Panc1 (cell line): Measurements from ENCODE around the gene ARPC5L.

ENCODE experiments used
- CTCF ChIP-seq: fragments of 450-650 bp; IDR thresholded peaks from 2 replicates; pipeline ENCODE4 v1.5.1; 2017; ENCODE audit warnings: mild to moderate bottlenecking
- POLR2AphosphoS5 ChIP-seq: IDR thresholded peaks from 2 replicates; pipeline ENCODE4 v1.6.1; 2012; ENCODE audit warnings: mild to moderate bottlenecking, low read depth, low read length, moderate library complexity
- REST ChIP-seq, 2 experiments: IDR thresholded peaks; 2 replicates each; pipeline ENCODE4 v1.6.1; 2011 to 2012; ENCODE audit warnings: low read depth in 2 of 2, control low read depth in 1 of 2, low read length in 1 of 2, mild to moderate bottlenecking in 1 of 2, moderate library complexity in 1 of 2; ENCODE audit not compliant: insufficient read depth in 1 of 2
- SIN3A ChIP-seq: IDR thresholded peaks from 2 replicates; pipeline ENCODE4 v1.6.1; 2012; ENCODE audit warnings: low read depth, mild to moderate bottlenecking, low read length, moderate library complexity, borderline replicate concordance; ENCODE audit not compliant: insufficient read depth
- TCF7L2 ChIP-seq: IDR thresholded peaks from 2 replicates; pipeline ENCODE4 v1.6.1; 2011; ENCODE audit warnings: mild to moderate bottlenecking, low read depth, low read length, inconsistent platforms

- TF ChIP-seq CTCF (no peak), POLR2AphosphoS5 (no peak), SIN3A (no peak), REST (IDR thresholded peaks at IDR 0.05; ENCODE audit: insufficient read depth in 1 of 2, low read depth in 2 of 2, low read length in 1 of 2) (no peak), TCF7L2 (no peak)
Observed at GRCh38 chr9:124906966-124907365, 45.0 kb downstream of the ARPC5L start.
